Sciatic nerve (tissue), 2 donors: ENCODE measurements around the gene SRSF11. TPM values are rescaled to one million over a fixed set of nuclear protein-coding genes. Genes with fewer than 3 reads are reported as not detected.
"Not testable (repeated sequence)": the region's sequence is repeated elsewhere in the genome, so short reads cannot be mapped to it uniquely, and the experiment has no call there.

Experiments
- ATAC-seq: fragments of 200-7000 bp; cut with Tn5 transposase; one replicate; pipeline ENCODE4 v1.9.1; 2020; ENCODE audit warnings: mild to moderate bottlenecking, moderate library complexity
- DNase-seq: peaks from one replicate; pipeline ENCODE4 v3.0.0-alpha.2; 2020; ENCODE audit warnings: low spot score
- intact Hi-C: fragments of 100-400 bp; cut with DNase I; formaldehyde crosslinking; loops from one replicate; pipeline ENCODE4 v1.14.2; 2022
- total RNA-seq: library from RNA; stranded (reverse); fragmentation: NEBNext Ultra II Directional; extraction: Animal tissue kit (Norgen Biotek cat#: 25700); gene quantifications from one replicate; pipeline ENCODE4 v1.2.1, GENCODE V29; 2021
- donor health status: DM: no; HTN: no; CAD: no.
- donor health status: DM: no; HTN: no; CAD: no.

Gene SRSF11, protein sequence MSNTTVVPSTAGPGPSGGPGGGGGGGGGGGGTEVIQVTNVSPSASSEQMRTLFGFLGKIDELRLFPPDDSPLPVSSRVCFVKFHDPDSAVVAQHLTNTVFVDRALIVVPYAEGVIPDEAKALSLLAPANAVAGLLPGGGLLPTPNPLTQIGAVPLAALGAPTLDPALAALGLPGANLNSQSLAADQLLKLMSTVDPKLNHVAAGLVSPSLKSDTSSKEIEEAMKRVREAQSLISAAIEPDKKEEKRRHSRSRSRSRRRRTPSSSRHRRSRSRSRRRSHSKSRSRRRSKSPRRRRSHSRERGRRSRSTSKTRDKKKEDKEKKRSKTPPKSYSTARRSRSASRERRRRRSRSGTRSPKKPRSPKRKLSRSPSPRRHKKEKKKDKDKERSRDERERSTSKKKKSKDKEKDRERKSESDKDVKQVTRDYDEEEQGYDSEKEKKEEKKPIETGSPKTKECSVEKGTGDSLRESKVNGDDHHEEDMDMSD
- total RNA-seq = 228 TPM

GRCh38 chr1:70221238-70222121 lies at the start of gene SRSF11:
Gene SRSF11 (plus strand): TSS chr1:70221380. CDS start chr1:70221637, 257 bp downstream.
- peak; percentile 99 for DNase-seq
- ATAC-seq = peak; percentile 100
- intact Hi-C loops = no loop called here

GRCh38 chr1:70171512-70171911 lies 49.7 kb upstream of the SRSF11 start:
- no peak for ATAC-seq
- intact Hi-C loops = no loop called here
- no peak for DNase-seq

DNA sequence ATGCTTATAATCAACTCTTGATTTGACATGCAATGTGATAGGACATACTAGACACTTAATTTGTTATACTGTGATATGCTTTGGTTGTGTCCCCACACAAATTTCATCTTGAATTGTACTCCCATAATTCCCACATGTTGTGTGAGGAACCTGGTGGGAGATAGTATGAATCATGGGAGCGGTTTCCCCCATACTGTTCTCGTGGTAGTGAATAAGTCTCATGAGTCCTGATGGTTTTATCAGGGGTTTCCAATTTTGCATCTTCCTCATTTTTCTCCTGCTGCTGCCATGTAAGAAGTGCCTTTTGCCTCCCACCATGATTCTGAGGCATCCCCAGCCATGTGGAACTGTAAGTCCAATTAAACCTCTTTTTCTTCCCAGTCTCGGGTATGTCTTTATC lies 36.0 kb upstream of the SRSF11 start:
- ATAC-seq, intact Hi-C loops, DNase-seq: not testable (repeated sequence)

- ATAC-seq = no peak
- intact Hi-C loops = no loop called here
- DNase-seq = no peak
These were observed 32.7 kb upstream of the SRSF11 start for GRCh38 chr1:70188522-70188921.

DNA sequence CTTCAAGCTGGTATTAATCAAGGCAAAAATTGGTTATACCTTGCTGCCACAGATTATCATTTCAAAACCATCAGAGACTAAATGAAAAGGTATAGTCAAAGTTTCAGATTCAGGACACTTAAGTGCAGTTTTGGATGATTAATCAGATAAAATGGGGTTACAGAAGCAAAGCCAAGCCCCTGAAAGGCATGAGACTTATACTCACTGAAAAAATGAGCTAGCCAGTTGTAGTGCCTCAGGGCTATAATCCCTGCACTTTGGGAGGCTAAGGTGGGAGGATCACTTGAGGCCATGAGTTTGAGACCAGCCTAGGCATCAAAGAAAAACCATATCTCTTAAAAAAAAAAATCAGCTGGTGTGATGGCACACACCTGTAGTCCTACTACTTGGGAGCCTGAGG lies 31.0 kb upstream of the SRSF11 start:
- intact Hi-C loops = no loop called here
- DNase-seq (no peak), ATAC-seq (no peak)

GRCh38 chr1:70192446-70192845 lies 28.7 kb upstream of the SRSF11 start:
- ATAC-seq, DNase-seq, intact Hi-C loops: not testable (repeated sequence)

- no peak for ATAC-seq
- DNase-seq = no peak
- intact Hi-C loops = no loop called here
These were observed 26.6 kb upstream of the SRSF11 start for GRCh38 chr1:70194601-70195000.

DNA sequence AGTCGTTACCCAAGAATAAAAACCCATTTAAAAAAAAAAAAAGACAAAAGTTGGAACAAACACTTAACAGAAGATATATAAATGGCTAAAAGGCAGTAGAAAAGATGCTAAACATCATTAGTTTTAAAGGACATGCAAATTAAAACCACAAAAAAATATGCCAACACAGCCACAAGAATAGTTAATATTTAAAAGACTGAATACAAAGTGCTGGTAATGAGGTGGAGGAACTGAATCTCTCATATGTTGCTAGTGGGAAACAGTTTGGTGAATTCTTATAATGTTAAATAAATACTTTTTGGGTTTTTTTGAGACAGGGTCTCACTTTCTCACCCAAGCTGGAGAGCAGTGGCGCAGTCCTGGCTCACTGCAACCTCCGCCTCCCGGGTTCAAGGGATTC lies 25.8 kb upstream of the SRSF11 start:
- intact Hi-C loops = no loop called here
- ATAC-seq (no peak), DNase-seq (no peak)

DNA sequence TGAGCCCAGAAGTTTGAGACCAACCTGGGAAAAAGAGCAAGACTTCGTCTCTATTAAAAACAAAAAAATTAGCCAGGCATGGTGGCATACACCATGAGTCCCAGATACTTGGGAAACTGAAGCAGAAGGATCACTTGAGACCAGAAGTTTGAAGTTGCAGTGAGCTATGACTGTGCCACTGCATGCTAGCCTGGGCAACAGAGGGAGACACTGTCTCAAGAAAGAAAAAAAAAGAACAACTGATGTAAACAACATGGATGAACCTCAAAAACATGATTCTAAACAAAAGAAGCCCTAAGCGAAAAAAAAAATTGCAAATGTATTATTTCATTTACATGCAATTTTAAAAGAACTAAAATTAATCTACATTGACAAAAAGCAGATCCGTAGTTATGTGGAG lies 24.8 kb upstream of the SRSF11 start:
- no peak for DNase-seq
- intact Hi-C loops = no loop called here
- ATAC-seq = no peak

- ATAC-seq (no peak), DNase-seq (no peak)
- intact Hi-C loops = no loop called here
These were observed 21.1 kb upstream of the SRSF11 start for GRCh38 chr1:70200065-70200464.

DNA sequence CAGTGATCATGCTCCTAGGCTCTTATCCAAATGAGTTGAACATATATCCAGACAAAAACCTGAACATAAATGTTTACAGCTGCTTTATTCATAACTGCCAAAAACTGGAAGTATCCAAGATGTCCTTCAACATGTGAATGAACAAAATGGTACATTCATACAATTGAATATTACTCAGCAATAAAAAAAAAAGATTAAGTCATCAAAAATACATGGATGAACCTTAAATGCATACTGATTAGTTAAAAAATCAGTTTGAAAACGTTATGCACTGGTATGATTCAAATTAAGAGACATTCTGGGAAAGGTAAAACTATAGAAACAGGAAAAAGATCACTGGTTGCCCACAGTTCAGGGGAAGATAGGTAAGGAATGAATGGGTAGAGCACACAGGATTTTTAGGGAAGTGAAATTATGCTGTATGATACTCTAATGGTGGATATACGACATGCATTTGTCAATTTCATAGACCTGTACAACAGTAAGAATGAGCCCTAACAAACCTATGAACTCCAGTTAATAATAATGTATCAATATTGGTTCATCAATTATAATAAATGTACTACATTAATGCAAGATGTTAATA lies 18.9 kb upstream of the SRSF11 start:
- DNase-seq = no peak
- intact Hi-C loops = no loop called here

DNA sequence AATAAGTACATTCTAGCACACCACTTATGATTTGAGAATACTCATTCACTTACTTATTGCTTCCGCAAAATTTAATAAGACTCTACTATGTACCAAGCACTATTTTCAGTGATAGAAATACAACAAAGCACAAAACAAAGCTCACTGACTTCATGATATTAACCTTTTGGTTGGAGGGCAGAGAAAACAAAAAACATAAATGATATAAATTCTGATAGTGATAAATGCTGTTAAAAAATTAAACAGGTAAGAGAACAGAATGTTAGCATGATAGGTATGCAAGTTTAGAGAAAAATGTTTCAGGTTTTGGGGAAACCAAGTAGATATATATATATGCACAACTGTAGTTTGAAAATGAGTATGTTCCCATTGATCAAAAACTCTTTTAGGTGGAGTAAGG lies 17.0 kb upstream of the SRSF11 start:
- intact Hi-C loops = no loop called here
- DNase-seq (no peak), ATAC-seq (no peak)

More for the DNA sequence above, 18.9 kb upstream of the SRSF11 start:
- no peak for ATAC-seq

GRCh38 chr1:70204600-70204999 lies 16.6 kb upstream of the SRSF11 start:
- intact Hi-C loops = no loop called here
- ATAC-seq (no peak), DNase-seq (no peak)

DNA sequence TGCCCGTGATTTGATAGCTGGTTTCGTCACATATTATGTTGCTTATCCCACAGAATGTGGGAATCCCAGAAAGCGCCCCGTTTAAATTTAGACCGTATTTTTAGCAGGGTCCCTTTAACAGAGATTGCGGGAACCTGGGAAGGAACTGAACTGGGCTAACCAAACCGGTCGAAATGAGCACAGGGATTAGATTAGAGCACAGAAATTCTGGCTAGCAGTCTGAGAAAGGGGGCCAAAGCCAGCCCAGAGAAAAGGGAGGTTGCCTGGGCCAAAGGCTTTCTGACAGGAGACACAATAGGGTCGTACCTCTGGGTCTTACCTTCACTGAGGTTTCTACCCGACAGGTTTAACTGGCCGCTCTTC lies 16.1 kb upstream of the SRSF11 start:
- intact Hi-C loops = no loop called here
- DNase-seq = no peak
- peak; percentile 42 for ATAC-seq

GRCh38 chr1:70205434-70206118 lies 15.6 kb upstream of the SRSF11 start, which contains the start of gene LRRC40:
Gene LRRC40 (minus strand): TSS chr1:70205579. CDS start chr1:70205540, 39 bp downstream.
- peak; percentile 96 for DNase-seq
- ATAC-seq = peak; percentile 100
- intact Hi-C loops = no loop called here

DNA sequence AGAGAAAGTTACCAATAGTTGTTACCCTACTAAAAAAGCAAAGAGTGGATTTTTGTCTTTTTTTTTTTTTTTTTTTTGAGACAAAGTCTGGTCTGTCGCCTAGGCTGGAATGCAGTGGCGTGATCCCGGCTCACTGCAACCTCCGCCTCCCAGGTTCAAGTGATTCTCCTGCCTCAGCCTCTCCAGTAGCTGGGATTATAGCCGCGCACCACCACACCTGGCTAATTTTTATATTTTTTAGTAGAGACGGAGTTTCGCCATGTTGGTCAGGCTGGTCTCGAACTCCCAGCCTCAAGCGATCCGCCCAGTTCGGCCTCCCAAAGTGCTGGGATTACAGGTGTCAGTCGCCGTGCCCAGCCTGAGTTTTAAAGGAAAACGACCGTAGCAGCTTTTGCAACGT lies 14.3 kb upstream of the SRSF11 start:
- DNase-seq, intact Hi-C loops, ATAC-seq: not testable (repeated sequence)

DNA sequence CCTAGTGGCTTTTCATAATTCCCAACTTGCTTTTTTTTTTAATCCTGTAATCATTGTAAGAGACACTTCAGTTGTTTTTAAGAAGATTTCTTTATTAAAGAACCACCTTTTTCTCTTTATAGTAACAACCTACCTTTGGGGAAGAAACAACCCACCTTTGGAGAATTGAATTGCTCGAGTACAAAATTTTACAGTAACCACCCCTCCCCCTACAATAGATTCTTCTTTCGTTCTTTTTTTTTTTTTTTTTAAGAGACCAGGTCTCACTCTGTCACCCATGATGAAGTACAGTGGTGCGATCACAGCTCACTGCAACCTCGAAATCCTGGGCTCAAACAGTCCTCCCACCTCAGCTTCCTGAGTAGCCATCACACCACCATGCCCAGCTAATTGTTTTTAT lies 13.7 kb upstream of the SRSF11 start:
- intact Hi-C loops = no loop called here
- ATAC-seq (no peak), DNase-seq (no peak)

DNA sequence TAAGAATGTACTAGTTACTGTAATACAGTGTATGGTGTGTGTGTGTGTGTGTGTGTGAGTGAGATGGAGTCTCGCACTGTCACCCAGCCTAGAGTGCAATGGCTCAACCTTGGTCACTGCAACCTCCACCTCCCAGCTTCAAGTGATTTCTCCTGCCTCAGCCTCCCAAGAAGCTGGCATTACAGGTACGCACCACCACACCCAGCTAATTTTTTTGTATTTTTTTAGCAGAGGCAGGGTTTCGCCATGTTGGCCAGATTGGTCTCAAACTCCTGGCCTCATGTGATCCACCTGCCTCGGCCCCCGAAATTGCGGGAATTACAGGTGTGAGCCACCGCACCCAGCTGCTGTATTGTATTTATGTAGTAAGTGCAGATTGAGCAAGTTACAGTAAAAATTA lies 12.9 kb upstream of the SRSF11 start:
- intact Hi-C loops = no loop called here
- no peak for DNase-seq
- ATAC-seq = no peak

GRCh38 chr1:70210820-70211219 lies 10.4 kb upstream of the SRSF11 start:
- ATAC-seq (no peak), DNase-seq (no peak)
- intact Hi-C loops = no loop called here
